BE2C (cell line): ENCODE results near the gene ECM2.
A peak's percentile ranks its signal among the peaks of the same experiment; 100 is the strongest.

Source experiments
- DNase-seq: peaks from one replicate; pipeline ENCODE4 v3.0.0-alpha.2; 2020
- H3K27me3 ChIP-seq: fragments of 250-450 bp; sonication (Bioruptor Pico); 2 replicates; pipeline ENCODE4 v1.5.1; 2020; ENCODE audit warnings: mild to moderate bottlenecking
- H3K36me3 ChIP-seq: fragments of 250-450 bp; sonication (Bioruptor Pico); 2 replicates; pipeline ENCODE4 v1.5.1; 2020; ENCODE audit warnings: mild to moderate bottlenecking
- H3K4me1 ChIP-seq: fragments of 250-450 bp; sonication (Bioruptor Pico); 2 replicates; pipeline ENCODE4 v1.5.1; 2020
- H3K4me3 ChIP-seq: 2 replicates; pipeline ENCODE4 v1.5.1; 2011; ENCODE audit warnings: low read depth, low read length
- H3K9me3 ChIP-seq: fragments of 250-450 bp; sonication (Bioruptor Pico); 2 replicates; pipeline ENCODE4 v1.5.1; 2020
- TF ChIP-seq, protein P1 (sequence below): IDR thresholded peaks from 2 replicates; pipeline ENCODE4 v1.5.1; 2012; ENCODE audit warnings: mild to moderate bottlenecking, low read depth, low read length

ECM2 gene

DNA sequence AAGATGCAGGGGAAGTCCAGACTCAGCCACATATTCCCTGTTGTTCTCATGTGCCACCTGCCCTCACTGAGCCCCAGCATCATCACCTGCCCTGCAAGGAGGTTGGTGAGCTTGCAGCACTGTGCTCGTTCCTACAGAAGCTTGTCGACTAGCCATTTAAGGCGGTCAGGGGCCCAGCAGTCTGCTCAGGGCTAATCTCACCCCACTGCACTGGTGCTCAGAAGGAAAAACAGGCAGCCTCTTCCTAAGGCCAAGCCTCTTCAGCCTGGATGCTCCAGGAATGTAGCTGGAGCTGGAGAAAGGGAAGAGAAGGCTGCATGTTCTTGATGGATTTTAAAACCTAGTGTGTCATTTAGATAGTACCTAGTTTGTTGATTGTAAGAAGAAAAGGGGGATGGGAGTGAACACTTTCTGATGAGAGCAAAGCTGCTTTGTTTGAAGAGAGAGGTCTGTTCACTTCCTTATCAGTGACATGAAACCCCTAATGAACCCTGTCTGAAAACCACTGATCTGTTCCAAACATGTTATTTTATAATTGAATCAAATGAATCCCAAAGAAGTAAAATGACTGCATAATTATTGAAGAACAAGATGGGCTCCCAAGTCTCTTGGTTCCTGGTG lies 42.9 kb downstream of the ECM2 start:
- Histone ChIP-seq H3K36me3 (no peaks in the 10 kb centered on the region), H3K27me3 (no peaks in the 10 kb centered on the region), H3K4me1 (peaks cover 24% of the 10 kb centered on the region), H3K4me3 (no peak overlapping the region), H3K9me3 (no peaks in the 10 kb centered on the region)
- TF ChIP-seq, protein P1, sequence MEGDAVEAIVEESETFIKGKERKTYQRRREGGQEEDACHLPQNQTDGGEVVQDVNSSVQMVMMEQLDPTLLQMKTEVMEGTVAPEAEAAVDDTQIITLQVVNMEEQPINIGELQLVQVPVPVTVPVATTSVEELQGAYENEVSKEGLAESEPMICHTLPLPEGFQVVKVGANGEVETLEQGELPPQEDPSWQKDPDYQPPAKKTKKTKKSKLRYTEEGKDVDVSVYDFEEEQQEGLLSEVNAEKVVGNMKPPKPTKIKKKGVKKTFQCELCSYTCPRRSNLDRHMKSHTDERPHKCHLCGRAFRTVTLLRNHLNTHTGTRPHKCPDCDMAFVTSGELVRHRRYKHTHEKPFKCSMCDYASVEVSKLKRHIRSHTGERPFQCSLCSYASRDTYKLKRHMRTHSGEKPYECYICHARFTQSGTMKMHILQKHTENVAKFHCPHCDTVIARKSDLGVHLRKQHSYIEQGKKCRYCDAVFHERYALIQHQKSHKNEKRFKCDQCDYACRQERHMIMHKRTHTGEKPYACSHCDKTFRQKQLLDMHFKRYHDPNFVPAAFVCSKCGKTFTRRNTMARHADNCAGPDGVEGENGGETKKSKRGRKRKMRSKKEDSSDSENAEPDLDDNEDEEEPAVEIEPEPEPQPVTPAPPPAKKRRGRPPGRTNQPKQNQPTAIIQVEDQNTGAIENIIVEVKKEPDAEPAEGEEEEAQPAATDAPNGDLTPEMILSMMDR = no peak
- DNase-seq = peak; percentile 54

DNA sequence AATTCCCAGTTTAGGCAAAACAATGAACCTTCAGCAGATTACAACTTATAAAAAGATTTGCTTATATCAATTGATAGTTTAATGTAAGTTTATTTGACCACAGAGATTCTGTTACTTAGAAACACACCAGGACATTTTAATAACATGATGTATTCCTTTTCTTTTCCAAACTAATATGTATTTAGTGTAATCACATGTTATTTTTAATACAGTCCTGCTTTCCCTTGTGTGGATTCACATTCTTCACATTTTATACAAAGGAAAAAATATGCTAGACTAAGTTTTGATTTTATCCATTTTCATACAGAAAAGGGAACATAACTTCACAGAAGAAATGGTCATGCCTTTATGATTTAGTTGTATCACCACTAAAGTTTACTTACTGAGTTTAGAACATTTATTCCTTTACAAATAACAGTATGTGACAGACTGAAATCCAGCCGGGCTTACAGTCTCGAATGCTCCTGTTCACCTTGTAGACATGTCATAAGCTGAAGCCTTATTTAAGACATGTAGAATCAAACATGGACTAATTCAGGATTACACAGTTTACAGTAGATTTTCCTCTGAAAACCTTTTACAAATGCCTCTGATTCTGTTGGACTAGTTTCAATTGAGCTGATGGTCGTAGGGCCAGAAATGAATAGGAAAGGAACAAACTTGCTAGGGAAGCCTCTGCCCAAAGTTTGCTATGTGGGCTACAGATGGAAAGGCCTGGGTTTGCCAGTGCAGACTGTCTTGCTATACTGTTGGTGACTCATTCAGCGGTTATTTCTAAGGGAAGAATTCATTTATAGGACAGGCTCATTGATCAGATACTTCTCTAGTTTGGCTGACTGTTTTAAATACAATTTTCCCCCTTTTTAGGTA lies 46.9 kb downstream of the ECM2 start:
- no peaks in the 10 kb centered on the region for H3K27me3 ChIP-seq
- H3K9me3 ChIP-seq = no peaks in the 10 kb centered on the region
- peaks cover 27% of the 10 kb centered on the region for H3K4me1 ChIP-seq
- no peak for DNase-seq
- TF ChIP-seq, protein P1 = no peak
- no peaks in the 10 kb centered on the region for H3K36me3 ChIP-seq
- H3K4me3 ChIP-seq = no peak overlapping the region

DNA sequence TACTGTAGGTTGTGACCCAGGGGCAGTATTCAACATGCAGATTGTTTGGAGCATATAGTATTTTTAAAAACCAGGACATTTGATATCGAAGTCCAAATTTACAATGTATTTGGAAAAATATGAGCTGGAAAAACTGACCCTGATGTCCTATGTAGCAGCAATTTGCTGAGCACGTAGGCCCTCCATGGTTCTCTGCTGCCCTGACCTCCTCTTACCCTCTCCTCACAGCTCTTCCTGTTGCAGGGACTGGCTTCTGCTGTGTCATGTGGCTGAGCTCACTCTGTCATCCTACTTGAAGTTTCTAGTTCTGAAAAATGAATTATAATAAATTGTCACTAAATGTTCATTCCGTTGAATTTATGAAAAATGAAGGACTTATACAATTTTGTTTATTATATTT lies 49.4 kb downstream of the ECM2 start:
- H3K4me3 ChIP-seq = no peak overlapping the region
- peaks cover 10% of the 10 kb centered on the region; the same call in 1 of the 2 replicates for H3K4me1 ChIP-seq
- TF ChIP-seq, protein P1 = no peak
- no peaks in the 10 kb centered on the region for H3K36me3 ChIP-seq
- H3K27me3 ChIP-seq = no peaks in the 10 kb centered on the region
- H3K9me3 ChIP-seq = no peaks in the 10 kb centered on the region
- DNase-seq = no peak

DNA sequence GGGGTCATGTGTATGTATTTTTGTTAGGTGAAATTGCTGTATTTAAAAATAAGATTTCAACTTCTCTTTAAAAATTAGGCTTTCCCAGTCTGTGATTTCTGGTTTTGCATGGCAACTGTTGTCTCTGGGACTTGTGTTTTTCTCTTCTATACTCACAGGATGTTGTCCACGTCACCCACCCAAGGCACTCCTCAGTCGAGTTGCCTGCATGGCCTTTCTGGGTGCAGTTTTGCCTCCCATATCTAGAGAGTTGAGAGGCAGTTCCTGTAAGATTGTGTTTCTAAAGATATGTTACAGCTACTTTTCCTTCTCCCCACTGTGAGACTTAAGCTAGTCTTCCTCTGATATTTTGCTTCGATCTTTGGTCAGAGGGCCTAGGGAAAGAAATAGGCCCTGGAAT lies 51.2 kb downstream of the ECM2 start:
- Histone ChIP-seq H3K9me3 (no peaks in the 10 kb centered on the region), H3K4me1 (peaks cover 7% of the 10 kb centered on the region; the same call in 1 of the 2 replicates), H3K27me3 (no peaks in the 10 kb centered on the region), H3K4me3 (no peak overlapping the region), H3K36me3 (no peaks in the 10 kb centered on the region)
- TF ChIP-seq, protein P1 = no peak
- no peak for DNase-seq

DNA sequence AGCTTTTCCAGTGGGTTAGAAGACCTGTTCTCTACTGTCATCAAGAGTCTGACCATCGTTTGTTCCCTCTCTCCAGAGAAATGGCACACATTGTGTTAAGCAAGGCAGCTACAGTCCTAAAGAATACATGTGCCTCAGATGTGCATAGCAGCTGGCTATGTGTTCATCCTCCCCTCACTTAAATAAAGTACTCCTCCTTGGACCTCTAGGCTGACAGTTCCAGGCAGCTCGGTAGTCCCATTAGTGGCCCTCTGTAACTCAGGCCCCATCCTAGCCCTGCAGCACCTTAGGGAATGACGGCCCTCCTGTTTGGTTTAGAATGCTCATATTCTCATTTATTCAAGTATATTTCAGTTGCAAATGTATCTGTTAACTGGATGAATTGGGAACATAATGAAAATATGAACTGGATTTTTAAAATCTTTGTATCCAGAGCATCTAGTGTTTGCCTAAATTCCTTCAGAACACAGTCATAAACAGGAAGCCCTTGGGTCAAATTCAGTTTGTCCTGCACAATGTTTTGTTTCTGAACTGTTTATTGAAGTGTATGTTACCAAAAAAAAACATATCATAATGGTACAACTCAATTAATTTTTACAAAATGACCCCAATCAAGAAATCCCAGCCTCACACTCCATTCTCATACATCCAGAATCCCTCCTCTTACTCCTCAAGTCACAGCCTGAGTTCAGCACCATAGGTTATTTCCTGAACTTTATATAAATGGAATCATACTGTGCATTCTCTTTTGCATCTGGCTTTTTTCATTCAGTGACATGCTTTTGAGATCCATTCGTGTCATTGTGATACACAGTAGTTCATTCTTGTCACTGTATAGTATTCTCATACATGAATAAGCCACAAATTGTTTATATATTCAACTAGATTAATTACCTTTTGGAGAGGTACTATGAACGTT lies 51.9 kb downstream of the ECM2 start:
- TF ChIP-seq, protein P1 = no peak
- Histone ChIP-seq H3K4me1 (peaks cover 7% of the 10 kb centered on the region; the same call in 1 of the 2 replicates), H3K36me3 (no peaks in the 10 kb centered on the region), H3K4me3 (no peak overlapping the region), H3K27me3 (no peaks in the 10 kb centered on the region), H3K9me3 (no peaks in the 10 kb centered on the region)
- no peak for DNase-seq
